Left ventricle myocardium inferior (tissue), 1 donor: ENCODE measurements around the gene ZNF804B. TPM values are rescaled to one million over a fixed set of nuclear protein-coding genes. Genes with fewer than 3 reads are reported as not detected.

Experiments
- DNase-seq: peaks from one replicate; pipeline ENCODE4 v3.0.0-alpha.2; 2020
- H3K27ac ChIP-seq: fragments of 200-600 bp; replicated peaks from 2 replicates; pipeline ENCODE4 v1.8.0; 2021
- H3K27me3 ChIP-seq: fragments of 200-600 bp; 2 replicates; pipeline ENCODE4 v1.8.0; 2021; ENCODE audit warnings: low read depth
- H3K36me3 ChIP-seq: fragments of 200-600 bp; 2 replicates; pipeline ENCODE4 v1.8.0; 2021
- H3K4me1 ChIP-seq: fragments of 200-600 bp; 2 replicates; pipeline ENCODE4 v1.8.0; 2021
- H3K4me3 ChIP-seq: fragments of 200-600 bp; 2 replicates; pipeline ENCODE4 v1.8.0; 2021; ENCODE audit warnings: mild to moderate bottlenecking, moderate library complexity
- H3K9me3 ChIP-seq: fragments of 200-600 bp; replicated peaks from 2 replicates; pipeline ENCODE4 v1.8.0; 2021
- intact Hi-C: fragments of 100-400 bp; cut with micrococcal nuclease; formaldehyde crosslinking; loops from one replicate; pipeline ENCODE4 v1.11.0; 2022
- total RNA-seq: library from RNA; stranded (reverse); fragmentation: NEBNext Ultra II Directional; extraction: Animal tissue kit (Norgen Biotek cat#: 25700); gene quantifications from one replicate; pipeline ENCODE4 v1.2.1, GENCODE V29; 2021
- TF ChIP-seq, protein P1 (sequence below): fragments of 200-600 bp; IDR thresholded peaks from 2 replicates; pipeline ENCODE4 v1.8.0; 2021; ENCODE audit warnings: antibody characterized with exemption, mild to moderate bottlenecking, borderline replicate concordance
- donor health status: DM: no; HTN: yes; CAD: no; lungs with severe emphysema.

Gene ZNF804B
- total RNA-seq, 1 donor from 2014 or later, result not detected

DNA sequence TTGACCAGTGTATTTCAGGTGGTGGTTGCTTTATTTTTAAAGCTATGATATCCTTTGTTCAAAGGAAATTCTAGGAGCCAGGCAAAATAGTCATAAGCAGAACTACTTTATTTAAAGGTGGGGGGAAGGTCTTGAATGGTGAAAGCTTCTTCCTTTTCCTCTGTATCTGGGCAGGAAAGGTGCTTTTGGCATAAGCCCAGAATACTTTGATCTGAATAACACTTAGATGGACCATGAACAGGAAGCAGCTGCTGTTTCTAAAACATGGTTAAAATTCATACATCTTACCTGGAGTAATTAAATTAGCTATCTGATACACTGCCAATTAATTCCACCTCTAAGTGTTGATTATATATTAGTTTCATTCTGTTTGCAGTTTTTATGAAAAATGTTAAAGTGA, 13.3 kb downstream of the ZNF804B start:
- no peak for DNase-seq
- H3K27me3 ChIP-seq, result no peaks in the 10 kb centered on the region

DNA sequence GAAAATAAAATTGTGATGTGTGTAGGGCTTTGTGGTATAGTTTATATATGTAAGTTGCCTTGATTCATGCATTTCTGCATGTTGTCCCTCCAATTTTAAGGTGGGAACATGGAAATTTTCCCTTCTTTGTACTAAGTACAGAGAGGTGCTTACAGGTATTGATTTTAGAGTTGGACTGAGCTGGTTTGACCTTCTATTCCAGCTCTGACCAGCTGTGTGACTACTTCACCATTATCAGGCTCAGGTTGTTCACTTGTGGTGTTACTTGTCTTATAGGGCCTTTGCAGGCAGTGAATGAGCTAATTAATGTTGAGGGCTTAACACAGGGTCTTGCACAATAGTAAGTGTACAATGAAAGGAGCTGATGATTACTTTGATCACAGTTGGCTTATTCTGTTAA, 16.3 kb downstream of the ZNF804B start:
- no peaks in the 10 kb centered on the region for H3K27me3 ChIP-seq
- no peaks in the 10 kb centered on the region for H3K4me1 ChIP-seq
- DNase-seq, result no peak
- no peak overlapping the region for H3K27ac ChIP-seq
- TF ChIP-seq, protein P1, sequence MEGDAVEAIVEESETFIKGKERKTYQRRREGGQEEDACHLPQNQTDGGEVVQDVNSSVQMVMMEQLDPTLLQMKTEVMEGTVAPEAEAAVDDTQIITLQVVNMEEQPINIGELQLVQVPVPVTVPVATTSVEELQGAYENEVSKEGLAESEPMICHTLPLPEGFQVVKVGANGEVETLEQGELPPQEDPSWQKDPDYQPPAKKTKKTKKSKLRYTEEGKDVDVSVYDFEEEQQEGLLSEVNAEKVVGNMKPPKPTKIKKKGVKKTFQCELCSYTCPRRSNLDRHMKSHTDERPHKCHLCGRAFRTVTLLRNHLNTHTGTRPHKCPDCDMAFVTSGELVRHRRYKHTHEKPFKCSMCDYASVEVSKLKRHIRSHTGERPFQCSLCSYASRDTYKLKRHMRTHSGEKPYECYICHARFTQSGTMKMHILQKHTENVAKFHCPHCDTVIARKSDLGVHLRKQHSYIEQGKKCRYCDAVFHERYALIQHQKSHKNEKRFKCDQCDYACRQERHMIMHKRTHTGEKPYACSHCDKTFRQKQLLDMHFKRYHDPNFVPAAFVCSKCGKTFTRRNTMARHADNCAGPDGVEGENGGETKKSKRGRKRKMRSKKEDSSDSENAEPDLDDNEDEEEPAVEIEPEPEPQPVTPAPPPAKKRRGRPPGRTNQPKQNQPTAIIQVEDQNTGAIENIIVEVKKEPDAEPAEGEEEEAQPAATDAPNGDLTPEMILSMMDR, result no peak
- no peaks in the 10 kb centered on the region for H3K36me3 ChIP-seq
- intact Hi-C loops, result no loop called here
- no peak overlapping the region for H3K4me3 ChIP-seq
- H3K9me3 ChIP-seq, result no peaks in the 10 kb centered on the region

More for the DNA sequence above, 13.3 kb downstream of the ZNF804B start:
- no peaks in the 10 kb centered on the region for H3K36me3 ChIP-seq
- TF ChIP-seq, protein P1, result no peak
- H3K9me3 ChIP-seq, result no peaks in the 10 kb centered on the region
- intact Hi-C loops, result no loop called here
- H3K4me1 ChIP-seq, result no peaks in the 10 kb centered on the region
- no peak overlapping the region for H3K4me3 ChIP-seq
- H3K27ac ChIP-seq, result no peak overlapping the region

DNA sequence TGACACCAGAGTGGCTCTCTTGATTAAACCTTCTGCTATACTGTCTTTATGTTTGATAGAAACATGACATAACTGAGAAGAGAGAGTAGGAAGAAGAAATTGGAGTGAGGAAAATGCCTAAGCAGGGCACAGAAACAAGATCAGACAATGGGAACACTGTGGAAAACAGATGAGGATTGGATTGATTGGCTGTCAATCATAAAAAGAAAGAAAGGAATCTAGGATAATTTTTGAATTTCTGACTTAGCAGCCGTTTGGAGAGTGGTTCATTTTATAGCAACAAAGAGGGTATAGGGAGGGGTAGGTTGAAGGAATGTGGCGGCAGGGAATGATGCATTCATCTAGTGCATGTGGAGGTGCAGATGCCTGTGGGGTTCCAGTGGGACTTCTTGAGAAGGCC, 28.3 kb downstream of the ZNF804B start:
- DNase-seq, result no peak
- intact Hi-C loops, result no loop called here
- Histone ChIP-seq H3K9me3 (no peaks in the 10 kb centered on the region), H3K36me3 (no peaks in the 10 kb centered on the region), H3K4me3 (no peak overlapping the region), H3K27ac (no peak overlapping the region), H3K27me3 (no peaks in the 10 kb centered on the region), H3K4me1 (no peaks in the 10 kb centered on the region)
- TF ChIP-seq, protein P1, result no peak

DNA sequence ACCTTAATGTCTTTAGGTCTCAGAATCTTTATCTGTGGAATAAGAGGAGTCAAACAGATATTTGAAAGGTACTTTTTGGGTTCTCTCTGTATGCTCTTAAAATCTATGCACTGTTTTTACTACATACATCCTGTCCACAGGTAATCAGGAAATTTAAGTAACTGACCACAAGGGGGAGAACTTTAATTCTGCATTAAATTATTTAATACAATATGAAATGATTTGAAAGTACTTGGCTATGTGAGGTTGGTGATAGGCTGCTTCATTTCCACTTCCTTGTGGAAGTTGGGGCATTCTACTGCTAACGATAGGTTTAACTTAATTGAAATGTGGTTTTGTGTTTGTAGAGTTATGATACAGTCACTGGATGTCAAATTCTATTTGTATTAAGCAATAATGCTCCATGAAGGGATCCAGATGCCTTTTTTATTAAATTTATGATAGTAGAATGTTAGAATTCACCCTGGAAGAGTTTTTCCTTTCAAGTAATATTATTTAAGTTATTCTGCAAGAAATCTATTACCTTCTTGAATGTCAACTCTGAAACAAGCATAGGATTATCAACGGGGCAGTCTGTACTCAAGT, 30.1 kb downstream of the ZNF804B start:
- Histone ChIP-seq H3K36me3 (no peaks in the 10 kb centered on the region), H3K27me3 (no peaks in the 10 kb centered on the region), H3K9me3 (no peaks in the 10 kb centered on the region), H3K27ac (no peak overlapping the region), H3K4me1 (no peaks in the 10 kb centered on the region), H3K4me3 (no peak overlapping the region)
- TF ChIP-seq, protein P1, result peak; percentile 57
- DNase-seq, result no peak
- intact Hi-C loops, result no loop called here

DNA sequence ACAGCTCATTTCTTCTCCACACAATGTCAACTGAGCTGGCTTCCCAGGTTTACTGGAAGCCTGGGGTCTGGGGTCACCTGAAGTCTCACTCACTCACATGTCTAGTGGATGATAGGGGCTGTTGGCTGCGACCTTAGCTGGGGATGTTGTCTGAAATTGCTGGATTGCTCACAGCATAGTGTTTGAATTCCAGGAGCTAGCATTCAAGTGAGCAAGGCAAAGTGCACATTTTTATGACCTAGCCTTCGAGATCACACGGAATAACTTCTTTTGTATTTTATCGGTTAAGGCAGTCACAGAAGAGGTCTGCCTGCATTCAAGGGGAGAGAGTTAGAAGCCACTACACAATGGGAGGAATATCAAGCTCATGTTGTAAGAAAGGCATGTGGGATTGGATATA, 32.4 kb downstream of the ZNF804B start:
- no peak overlapping the region for H3K27ac ChIP-seq
- intact Hi-C loops, result no loop called here
- no peaks in the 10 kb centered on the region for H3K4me1 ChIP-seq
- H3K4me3 ChIP-seq, result no peak overlapping the region
- H3K9me3 ChIP-seq, result no peaks in the 10 kb centered on the region
- no peak for DNase-seq
- TF ChIP-seq, protein P1, result no peak
- H3K36me3 ChIP-seq, result no peaks in the 10 kb centered on the region
- H3K27me3 ChIP-seq, result no peaks in the 10 kb centered on the region
